Stimulated activated CD8-positive, alpha-beta memory T cell treated with anti-CD3 and anti-CD28 coated beads, Interleukin-2, amount 100 ng/mL, for 1 hour (primary cell): ENCODE results near the gene ASB18.
"Not testable (repeated sequence)": the region's sequence is repeated elsewhere in the genome, so short reads cannot be mapped to it uniquely, and the experiment has no call there.

Source experiments
- DNase-seq, 2 donors: peaks; one replicate each; pipeline ENCODE4 v3.0.0-alpha.2; 2020; ENCODE audit warnings: low read depth in 2 of 2

The ASB18 gene

GRCh38 chr2:236264256-236264655 is at the start of gene ASB18:
TSS of gene ASB18 (minus strand) at chr2:236264406. CDS start at chr2:236264345, 61 bp downstream.
- no peak for DNase-seq

- no peak for DNase-seq
Observed at GRCh38 chr2:236311286-236311685, 47.1 kb upstream of the ASB18 start.

- no peak for DNase-seq
Observed at GRCh38 chr2:236309669-236310029, 45.4 kb upstream of the ASB18 start.

GRCh38 chr2:236308855-236309668 is 44.9 kb upstream of the ASB18 start:
- no peak for DNase-seq

GRCh38 chr2:236307641-236308040 is 43.4 kb upstream of the ASB18 start:
- DNase-seq, result no peak

- no peak for DNase-seq
Observed at GRCh38 chr2:236306825-236307540, 42.8 kb upstream of the ASB18 start.

GRCh38 chr2:236305964-236306605 is 41.9 kb upstream of the ASB18 start:
- DNase-seq, result no peak

GRCh38 chr2:236305531-236305930 is 41.3 kb upstream of the ASB18 start:
- DNase-seq, result no peak

- no peak for DNase-seq
Observed at GRCh38 chr2:236303935-236304334, 39.7 kb upstream of the ASB18 start.

GRCh38 chr2:236302555-236302954 is 38.3 kb upstream of the ASB18 start:
- no peak for DNase-seq

- no peak for DNase-seq
Observed at GRCh38 chr2:236298924-236299475, 34.8 kb upstream of the ASB18 start.

GRCh38 chr2:236295481-236295880 is 31.3 kb upstream of the ASB18 start:
- no peak for DNase-seq

GRCh38 chr2:236294647-236295046 is 30.4 kb upstream of the ASB18 start:
- no peak for DNase-seq

GRCh38 chr2:236293241-236293810 is 29.1 kb upstream of the ASB18 start:
- no peak for DNase-seq

- DNase-seq, result no peak
Observed at GRCh38 chr2:236291911-236292310, 27.7 kb upstream of the ASB18 start.

- no peak for DNase-seq
Observed at GRCh38 chr2:236291476-236291875, 27.3 kb upstream of the ASB18 start.

GRCh38 chr2:236290742-236291425 is 26.7 kb upstream of the ASB18 start:
- DNase-seq, result no peak

- DNase-seq, result no peak
Observed at GRCh38 chr2:236289766-236290462, 25.7 kb upstream of the ASB18 start.

GRCh38 chr2:236288373-236288772 is 24.2 kb upstream of the ASB18 start:
- not testable (repeated sequence) for DNase-seq

GRCh38 chr2:236287656-236288055 is 23.4 kb upstream of the ASB18 start:
- DNase-seq, result no peak
